Nephron (organoid): ENCODE data around the gene HYAL2.
A peak's percentile ranks its signal among the peaks of the same experiment; 100 is the strongest.

ENCODE experiments used
- H3K27ac Mint-ChIP-seq, 3 experiments: 2 replicates each; pipeline ENCODE4 v1.8.0; 2020; ENCODE audit warnings: mixed read lengths in 3 of 3, mild to moderate bottlenecking in 2 of 3, moderate library complexity in 1 of 3
- H3K27me3 Mint-ChIP-seq: 2 replicates; pipeline ENCODE4 v1.8.0; 2021; ENCODE audit warnings: low read depth, mild to moderate bottlenecking, moderate library complexity, mixed read lengths
- H3K36me3 Mint-ChIP-seq: 2 replicates; pipeline ENCODE4 v1.8.0; 2020; ENCODE audit warnings: low read depth, mixed read lengths
- H3K4me1 Mint-ChIP-seq: 2 replicates; pipeline ENCODE4 v1.8.0; 2020; ENCODE audit warnings: mixed read lengths
- H3K4me3 Mint-ChIP-seq, 3 experiments: 2 replicates each; pipeline ENCODE4 v1.8.0; 2020; ENCODE audit warnings: mild to moderate bottlenecking in 3 of 3, mixed read lengths in 3 of 3, moderate library complexity in 2 of 3
- H3K9me3 Mint-ChIP-seq: 2 replicates; pipeline ENCODE4 v1.8.0; 2020; ENCODE audit warnings: mixed read lengths
- CTCF ChIP-seq, 3 experiments: fragments of 200-600 bp; sonication (generic); IDR thresholded peaks; one replicate each; pipeline ENCODE4 v1.5.0; 2021; ENCODE audit warnings: antibody characterized with exemption in 3 of 3; ENCODE audit not compliant: unreplicated experiment in 3 of 3

The HYAL2 gene

DNA sequence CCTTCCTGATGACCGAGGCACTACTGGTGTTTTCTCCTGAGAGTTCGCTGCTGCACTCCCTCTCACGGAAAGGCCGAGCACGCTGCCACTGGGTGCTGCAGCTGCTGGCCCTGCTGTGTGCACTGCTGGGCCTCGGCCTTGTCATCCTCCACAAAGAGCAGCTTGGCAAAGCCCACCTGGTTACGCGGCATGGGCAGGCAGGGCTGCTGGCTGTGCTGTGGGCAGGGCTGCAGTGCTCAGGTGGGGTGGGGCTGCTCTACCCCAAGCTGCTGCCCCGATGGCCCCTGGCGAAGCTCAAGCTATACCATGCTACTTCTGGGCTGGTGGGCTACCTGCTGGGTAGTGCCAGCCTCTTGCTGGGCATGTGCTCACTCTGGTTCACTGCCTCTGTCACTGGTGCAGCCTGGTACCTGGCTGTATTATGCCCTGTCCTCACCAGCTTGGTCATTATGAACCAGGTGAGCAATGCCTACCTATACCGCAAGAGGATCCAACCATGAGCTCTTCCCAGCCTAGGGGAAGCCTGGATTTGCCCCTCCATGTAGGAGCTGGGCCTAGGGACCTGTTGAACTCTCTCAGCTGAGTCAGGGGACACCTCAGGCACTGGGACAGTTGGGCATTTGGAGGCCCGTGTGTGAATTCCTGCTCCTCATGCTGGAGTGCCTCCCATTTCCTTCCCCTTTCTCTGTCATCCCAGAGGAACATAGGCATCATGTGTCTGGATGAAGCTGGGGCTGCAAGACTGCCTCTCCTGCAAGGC lies 30.9 kb upstream of the HYAL2 start:
- peaks cover 41% of the 10 kb centered on the region for H3K4me1 Mint-ChIP-seq
- no peaks in the 10 kb centered on the region for H3K27me3 Mint-ChIP-seq
- no peak for TF ChIP-seq CTCF (IDR thresholded peaks at IDR 0.05; ENCODE audit: unreplicated experiment in 3 of 3)
- H3K27ac Mint-ChIP-seq: no peak overlapping the region
- H3K36me3 Mint-ChIP-seq: peaks cover 18% of the 10 kb centered on the region
- H3K9me3 Mint-ChIP-seq: no peaks in the 10 kb centered on the region
- H3K4me3 Mint-ChIP-seq: peak overlapping the region; percentile 27 to 71 (median 61)

DNA sequence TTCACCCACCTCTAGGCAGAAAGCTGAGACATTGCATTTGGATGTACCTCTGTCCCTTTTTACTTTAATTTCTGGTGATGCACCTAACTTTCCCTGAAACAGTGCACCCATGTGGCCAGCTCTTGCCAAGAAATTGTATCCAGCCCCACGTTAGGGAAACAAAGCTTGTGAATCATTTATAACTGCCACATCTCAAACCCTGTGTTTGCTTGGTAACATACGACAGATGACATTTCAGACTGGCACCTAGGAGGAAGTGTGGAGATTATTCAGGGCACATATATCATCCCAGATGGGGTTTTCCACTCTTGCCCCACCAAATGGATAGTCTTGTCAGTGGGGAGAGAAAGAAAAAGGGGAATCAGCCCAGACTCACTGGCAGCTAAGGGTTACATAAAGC lies 30.2 kb upstream of the HYAL2 start:
- peaks cover 36% of the 10 kb centered on the region for H3K4me1 Mint-ChIP-seq
- H3K27ac Mint-ChIP-seq: no peak overlapping the region
- peak overlapping the region; percentile 55 to 71 (median 68) for H3K4me3 Mint-ChIP-seq
- H3K27me3 Mint-ChIP-seq: no peaks in the 10 kb centered on the region
- TF ChIP-seq CTCF (IDR thresholded peaks at IDR 0.05; ENCODE audit: unreplicated experiment in 3 of 3): peak in 1 of 3 experiments; percentile 13
- peaks cover 14% of the 10 kb centered on the region for H3K36me3 Mint-ChIP-seq
- H3K9me3 Mint-ChIP-seq: no peaks in the 10 kb centered on the region

DNA sequence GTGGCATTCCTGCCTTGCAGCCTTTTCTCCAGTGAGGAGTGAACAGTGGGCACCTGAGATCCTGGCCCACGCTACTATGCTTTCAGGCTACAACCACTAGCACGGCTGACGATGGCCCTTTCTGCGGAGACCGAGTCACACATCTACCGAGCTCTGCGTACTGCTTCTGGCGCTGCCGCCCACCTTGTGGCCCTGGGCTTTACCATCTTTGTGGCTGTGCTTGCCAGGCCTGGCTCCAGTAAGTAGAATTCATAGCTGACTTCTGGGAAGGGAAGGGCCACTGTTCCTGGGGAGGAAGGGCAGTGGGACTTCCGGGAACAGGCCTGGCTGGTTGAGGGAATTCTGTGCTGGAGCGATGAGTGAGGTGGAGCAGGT lies 28.8 kb upstream of the HYAL2 start:
- Mint-ChIP-seq H3K36me3 (peaks cover 14% of the 10 kb centered on the region), H3K4me3 (peak overlapping the region; percentile 96 to 97 (median 97)), H3K9me3 (no peaks in the 10 kb centered on the region), H3K27ac (peak overlapping the region in 2 of 3 experiments; percentile 93 to 97), H3K27me3 (no peaks in the 10 kb centered on the region), H3K4me1 (peaks cover 25% of the 10 kb centered on the region)
- no peak for TF ChIP-seq CTCF (IDR thresholded peaks at IDR 0.05; ENCODE audit: unreplicated experiment in 3 of 3)

DNA sequence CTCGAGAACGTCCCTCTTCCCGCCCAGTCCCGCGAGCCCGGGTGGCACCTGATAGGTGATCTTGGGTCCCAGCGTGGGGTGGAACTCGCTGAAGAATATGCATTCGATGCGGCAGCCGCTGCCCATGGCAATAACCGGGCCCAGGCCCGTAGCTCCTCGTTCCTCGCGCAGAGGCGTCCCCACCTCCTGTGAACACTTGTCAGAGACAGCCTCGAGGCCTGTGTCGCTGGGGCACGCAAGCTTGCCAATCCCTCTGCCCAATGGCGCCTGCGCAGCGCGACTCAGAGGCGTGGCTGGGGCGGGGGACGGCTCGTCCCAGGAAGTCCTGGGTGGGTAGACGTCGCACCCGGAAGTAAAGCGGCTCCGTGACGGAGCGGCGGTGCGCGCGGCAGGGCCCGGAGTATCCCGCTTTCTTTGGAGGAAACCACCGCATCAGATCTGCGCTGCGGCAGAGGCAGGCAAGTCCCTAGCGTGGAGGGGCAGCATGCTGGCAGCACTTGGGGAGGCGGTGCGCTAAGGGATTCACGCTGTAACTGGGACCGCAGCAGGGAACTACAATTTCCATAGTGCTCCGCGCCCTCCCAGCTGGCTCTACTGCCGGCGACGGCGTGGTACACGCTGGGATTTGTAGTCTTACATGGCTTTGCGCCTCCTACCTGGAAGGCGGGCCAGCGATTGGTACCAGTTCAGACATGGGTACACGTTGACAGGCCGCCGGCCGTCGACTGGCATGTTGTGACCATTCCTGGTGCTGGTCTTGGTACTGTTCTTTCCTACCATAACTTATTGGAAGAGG lies 28.2 kb upstream of the HYAL2 start, which contains the start of the genes CYB561D2 and NPRL2:
CYB561D2 (plus strand) TSS at position 336 of the 796 bp plus-strand sequence. CDS start 572 bp downstream, outside the sequence.
NPRL2 (minus strand) TSS at position 249 of the 796 bp plus-strand sequence; CDS start at position 126, 123 bp downstream.
- peaks cover 28% of the 10 kb centered on the region for H3K4me1 Mint-ChIP-seq
- H3K27ac Mint-ChIP-seq: peak within 1 kb of the TSS; percentile 93 to 99 (median 97)
- peaks cover 1% of the 10 kb centered on the region for H3K27me3 Mint-ChIP-seq
- H3K36me3 Mint-ChIP-seq: peaks cover 14% of the 10 kb centered on the region
- H3K4me3 Mint-ChIP-seq: peak within 1 kb of the TSS; percentile 96 to 97 (median 97)
- TF ChIP-seq CTCF (IDR thresholded peaks at IDR 0.05; ENCODE audit: unreplicated experiment in 3 of 3): no peak
- no peaks in the 10 kb centered on the region for H3K9me3 Mint-ChIP-seq

DNA sequence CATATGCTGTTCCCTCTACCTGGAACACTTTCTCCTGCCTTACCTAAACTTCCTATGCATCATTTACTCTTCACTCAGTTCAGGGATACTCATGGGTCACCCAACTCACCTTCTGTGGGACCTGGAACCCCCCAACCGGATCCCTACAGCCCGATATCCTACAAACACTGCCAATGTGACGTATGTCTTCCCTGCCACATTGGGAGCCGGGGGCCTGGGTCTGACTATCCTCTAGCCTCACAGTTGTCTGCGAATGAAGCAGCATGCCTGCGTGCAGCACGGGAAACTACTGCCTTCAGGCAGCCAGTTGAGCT lies 27.6 kb upstream of the HYAL2 start:
- Mint-ChIP-seq H3K27me3 (peaks cover 6% of the 10 kb centered on the region), H3K36me3 (peaks cover 10% of the 10 kb centered on the region), H3K27ac (peak overlapping the region; percentile 93 to 99 (median 97)), H3K9me3 (no peaks in the 10 kb centered on the region), H3K4me3 (peak overlapping the region; percentile 96 to 97 (median 97)), H3K4me1 (peaks cover 28% of the 10 kb centered on the region)
- no peak for TF ChIP-seq CTCF (IDR thresholded peaks at IDR 0.05; ENCODE audit: unreplicated experiment in 3 of 3)
